H9 (cell line): ENCODE results near the gene AGBL3. TPM values are rescaled to one million over a fixed set of nuclear protein-coding genes. Genes with fewer than 3 reads are reported as not detected.

Experiments
- DNase-seq: peaks from one replicate; pipeline ENCODE4 v3.0.0-alpha.2; 2017
- H2AFZ ChIP-seq: one replicate; pipeline ENCODE4 v1.6.1; 2013; ENCODE audit warnings: mild to moderate bottlenecking, low read length, control low read depth, moderate library complexity
- H2AK5ac ChIP-seq: 2 replicates; pipeline ENCODE4 v1.6.1; 2013; ENCODE audit warnings: low read length, control low read depth, mixed read lengths; ENCODE audit not compliant: insufficient read length
- H2BK120ac ChIP-seq: one replicate; pipeline ENCODE4 v1.6.1; 2013; ENCODE audit warnings: low read depth, mild to moderate bottlenecking, low read length, control low read depth, inconsistent platforms; ENCODE audit not compliant: poor library complexity, severe bottlenecking
- H2BK12ac ChIP-seq: 2 replicates; pipeline ENCODE4 v1.6.1; 2013; ENCODE audit warnings: low read length, control low read depth, mixed read lengths, low read depth; ENCODE audit not compliant: insufficient read length
- H2BK15ac ChIP-seq: 2 replicates; pipeline ENCODE4 v1.6.1; 2013; ENCODE audit warnings: low read depth, low read length, control low read depth
- H2BK20ac ChIP-seq: one replicate; pipeline ENCODE4 v1.6.1; 2013; ENCODE audit warnings: low read depth, mild to moderate bottlenecking, low read length, control low read depth, inconsistent platforms; ENCODE audit not compliant: poor library complexity, severe bottlenecking
- H2BK5ac ChIP-seq: 2 replicates; pipeline ENCODE4 v1.6.1; 2013; ENCODE audit warnings: low read length, control low read depth, mixed read lengths; ENCODE audit not compliant: insufficient read length
- H3K14ac ChIP-seq: 2 replicates; pipeline ENCODE4 v1.6.1; 2013; ENCODE audit warnings: low read length, control low read depth; ENCODE audit not compliant: insufficient read depth
- H3K18ac ChIP-seq: 2 replicates; pipeline ENCODE4 v1.6.1; 2013; ENCODE audit warnings: low read depth, mild to moderate bottlenecking, mixed read lengths, low read length, control low read depth; ENCODE audit not compliant: insufficient read length
- H3K23ac ChIP-seq: 2 replicates; pipeline ENCODE4 v1.6.1; 2013; ENCODE audit warnings: low read length, control low read depth, mixed read lengths, low read depth; ENCODE audit not compliant: insufficient read length
- H3K23me2 ChIP-seq: 2 replicates; pipeline ENCODE4 v1.6.1; 2013; ENCODE audit warnings: low read depth, mild to moderate bottlenecking, mixed read lengths, low read length, control low read depth; ENCODE audit not compliant: insufficient read length, poor library complexity, severe bottlenecking
- H3K27ac ChIP-seq: 2 replicates; pipeline ENCODE4 v1.5.1; 2013; ENCODE audit warnings: low read length, control low read depth, mixed read lengths, low read depth; ENCODE audit not compliant: insufficient read length
- H3K27me3 ChIP-seq: 2 replicates; pipeline ENCODE4 v1.6.1; 2013; ENCODE audit warnings: low read length, control low read depth, inconsistent platforms; ENCODE audit not compliant: insufficient read depth
- H3K4ac ChIP-seq: 2 replicates; pipeline ENCODE4 v1.6.1; 2013; ENCODE audit warnings: low read depth, mild to moderate bottlenecking, control low read depth, inconsistent platforms, low read length, moderate library complexity
- H3K4me1 ChIP-seq: 2 replicates; pipeline ENCODE4 v1.6.1; 2013; ENCODE audit warnings: low read length, control low read depth, inconsistent platforms; ENCODE audit not compliant: insufficient read depth
- H3K4me2 ChIP-seq: 2 replicates; pipeline ENCODE4 v1.6.1; 2013; ENCODE audit warnings: low read length, control low read depth, mixed read lengths; ENCODE audit not compliant: insufficient read length, insufficient read depth
- H3K56ac ChIP-seq: 2 replicates; pipeline ENCODE4 v1.6.1; 2013; ENCODE audit warnings: low read depth, mild to moderate bottlenecking, mixed read lengths, low read length, control low read depth; ENCODE audit not compliant: insufficient read length
- H3K79me1 ChIP-seq: 2 replicates; pipeline ENCODE4 v1.6.1; 2013; ENCODE audit warnings: low read depth, mild to moderate bottlenecking, moderate library complexity, low read length, control low read depth, inconsistent platforms; ENCODE audit not compliant: insufficient read depth, poor library complexity, severe bottlenecking
- H3K79me2 ChIP-seq: 2 replicates; pipeline ENCODE4 v1.6.1; 2013; ENCODE audit warnings: low read length, control low read depth, inconsistent platforms; ENCODE audit not compliant: insufficient read depth
- H3K9ac ChIP-seq: 2 replicates; pipeline ENCODE4 v1.6.1; 2013; ENCODE audit warnings: low read length, control low read depth, mixed read lengths; ENCODE audit not compliant: insufficient read length; ENCODE audit errors: extremely low read depth
- H3K9me3 ChIP-seq: one replicate; pipeline ENCODE4 v1.6.1; 2013; ENCODE audit warnings: low read depth, low read length, inconsistent platforms; ENCODE audit not compliant: control insufficient read depth
- H3T11ph ChIP-seq: one replicate; pipeline ENCODE4 v1.6.1; 2013; ENCODE audit warnings: mild to moderate bottlenecking, low read length, control low read depth, inconsistent platforms
- H4K20me1 ChIP-seq: one replicate; pipeline ENCODE4 v1.6.1; 2013; ENCODE audit not compliant: control insufficient read depth, insufficient read length, insufficient read depth
- H4K5ac ChIP-seq: 2 replicates; pipeline ENCODE4 v1.6.1; 2013; ENCODE audit warnings: low read depth, mild to moderate bottlenecking, mixed read lengths, low read length, control low read depth; ENCODE audit not compliant: insufficient read length
- H4K8ac ChIP-seq: replicated peaks from 2 replicates; pipeline ENCODE4 v1.6.1; 2013; ENCODE audit warnings: low read length, control low read depth, mixed read lengths, low read depth; ENCODE audit not compliant: insufficient read length
- H4K91ac ChIP-seq: 2 replicates; pipeline ENCODE4 v1.6.1; 2013; ENCODE audit warnings: low read depth, mild to moderate bottlenecking, moderate library complexity, mixed read lengths, low read length, control low read depth; ENCODE audit not compliant: insufficient read length
- H3K27ac Mint-ChIP-seq, 3 experiments: 2 replicates in 2 of 3; 3 replicates in 1 of 3; pipeline ENCODE4 v1.8.0; 2020 to 2021; ENCODE audit warnings: mixed read lengths in 3 of 3, mild to moderate bottlenecking in 1 of 3, moderate library complexity in 1 of 3
- H3K27me3 Mint-ChIP-seq: 2 replicates; pipeline ENCODE4 v1.8.0; 2021; ENCODE audit warnings: low read depth, mild to moderate bottlenecking, moderate library complexity, mixed read lengths
- H3K36me3 Mint-ChIP-seq, 3 experiments: 2 replicates in 2 of 3; 3 replicates in 1 of 3; pipeline ENCODE4 v1.8.0; 2020 to 2021; ENCODE audit warnings: low read depth in 3 of 3, mixed read lengths in 3 of 3; ENCODE audit not compliant: insufficient read depth in 1 of 3
- H3K4me1 Mint-ChIP-seq, 2 experiments: 2 replicates each; pipeline ENCODE4 v1.8.0; 2020; ENCODE audit warnings: mixed read lengths in 2 of 2
- H3K4me3 Mint-ChIP-seq, 2 experiments: 2 replicates in 1 of 2; 3 replicates in 1 of 2; pipeline ENCODE4 v1.8.0; 2020 to 2021; ENCODE audit warnings: mild to moderate bottlenecking in 2 of 2, mixed read lengths in 2 of 2, moderate library complexity in 1 of 2
- H3K9me3 Mint-ChIP-seq, 2 experiments: 2 replicates in 1 of 2; 3 replicates in 1 of 2; pipeline ENCODE4 v1.8.0; 2020; ENCODE audit warnings: mild to moderate bottlenecking in 2 of 2, mixed read lengths in 2 of 2, moderate library complexity in 1 of 2
- WGBS: extraction: QIAGEN DNeasy Blood & Tissue Kit; methylation state at CpG from one replicate; pipeline ENCODE4 v1.1.7; 2013; ENCODE audit warnings: missing lambda C conversion rate, low lambda C conversion rate, mixed read lengths; ENCODE audit not compliant: insufficient read length; ENCODE audit errors: extremely low coverage; 5-methylcytosine and 5-hydroxymethylcytosine counted together
- total RNA-seq: library from RNA; stranded (reverse); gene quantifications from 2 replicates; pipeline ENCODE4 v1.2.1, GENCODE V29; 2021
- TF ChIP-seq, protein P1 (sequence below): fragments of 200-600 bp; sonication (generic); conservative IDR thresholded peaks from 3 replicates; pipeline ENCODE4 v1.8.0; 2021; ENCODE audit warnings: antibody characterized with exemption, mild to moderate bottlenecking

The AGBL3 gene
- total RNA-seq, 1 experiment from 2014 or later: 2.4 TPM

DNA sequence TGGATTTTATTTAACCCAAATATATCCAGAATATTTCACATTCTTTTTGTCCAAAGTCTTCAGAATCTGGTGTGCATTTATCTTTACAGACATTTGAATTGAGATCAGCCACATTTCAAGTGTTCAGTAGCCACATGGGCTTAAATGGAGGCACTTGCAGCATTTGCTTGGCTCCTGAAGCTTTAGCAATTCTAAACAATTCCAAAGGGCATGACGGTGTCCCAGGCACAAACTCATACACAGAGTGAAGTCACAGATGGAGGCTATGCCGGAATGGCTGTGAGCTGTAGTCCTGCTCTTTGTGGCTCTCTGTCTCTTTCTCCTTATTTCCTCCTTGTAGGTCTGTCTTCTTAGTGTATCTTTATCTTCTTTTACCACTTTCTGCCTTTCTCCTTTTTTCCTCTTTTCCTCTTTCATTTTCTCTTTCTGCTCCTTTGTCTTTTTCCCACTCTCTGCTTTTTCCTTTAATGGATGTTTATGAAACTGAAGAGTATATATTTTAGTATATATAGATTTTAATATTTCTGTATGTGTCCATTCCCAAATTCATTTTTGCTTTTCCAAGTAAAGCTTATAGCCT, 7.7 kb downstream of the AGBL3 start:
- H4K20me1 ChIP-seq: no peaks in the 10 kb centered on the region
- H3K9ac ChIP-seq: no peak overlapping the region
- H2BK15ac ChIP-seq: no peak overlapping the region
- H2BK120ac ChIP-seq: no peak overlapping the region
- no peaks in the 10 kb centered on the region for H3K79me1 ChIP-seq
- TF ChIP-seq, protein P1, sequence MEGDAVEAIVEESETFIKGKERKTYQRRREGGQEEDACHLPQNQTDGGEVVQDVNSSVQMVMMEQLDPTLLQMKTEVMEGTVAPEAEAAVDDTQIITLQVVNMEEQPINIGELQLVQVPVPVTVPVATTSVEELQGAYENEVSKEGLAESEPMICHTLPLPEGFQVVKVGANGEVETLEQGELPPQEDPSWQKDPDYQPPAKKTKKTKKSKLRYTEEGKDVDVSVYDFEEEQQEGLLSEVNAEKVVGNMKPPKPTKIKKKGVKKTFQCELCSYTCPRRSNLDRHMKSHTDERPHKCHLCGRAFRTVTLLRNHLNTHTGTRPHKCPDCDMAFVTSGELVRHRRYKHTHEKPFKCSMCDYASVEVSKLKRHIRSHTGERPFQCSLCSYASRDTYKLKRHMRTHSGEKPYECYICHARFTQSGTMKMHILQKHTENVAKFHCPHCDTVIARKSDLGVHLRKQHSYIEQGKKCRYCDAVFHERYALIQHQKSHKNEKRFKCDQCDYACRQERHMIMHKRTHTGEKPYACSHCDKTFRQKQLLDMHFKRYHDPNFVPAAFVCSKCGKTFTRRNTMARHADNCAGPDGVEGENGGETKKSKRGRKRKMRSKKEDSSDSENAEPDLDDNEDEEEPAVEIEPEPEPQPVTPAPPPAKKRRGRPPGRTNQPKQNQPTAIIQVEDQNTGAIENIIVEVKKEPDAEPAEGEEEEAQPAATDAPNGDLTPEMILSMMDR: no peak
- WGBS: no CpG with 5 or more reads among the region's 2 CpGs
- H3K14ac ChIP-seq: no peak overlapping the region
- H4K91ac ChIP-seq: no peak overlapping the region
- no peak for DNase-seq
- H2AK5ac ChIP-seq: no peak overlapping the region
- no peak overlapping the region for H3K56ac ChIP-seq
- Mint-ChIP-seq H3K36me3 (peaks cover 2 to 27% (median 2%) of the 10 kb centered on the region in 3 experiments; a peak in 5 of 7 replicates), H3K27me3 (no peaks in the 10 kb centered on the region), H3K4me1 (peaks cover 3 to 4% of the 10 kb centered on the region in 2 experiments; a peak in 2 of 4 replicates), H3K9me3 (no peaks in the 10 kb centered on the region), H3K27ac (no peak overlapping the region; a peak in 1 of 7 replicates), H3K4me3 (no peak overlapping the region)
- H3T11ph ChIP-seq: no peak overlapping the region
- no peak overlapping the region for H4K8ac ChIP-seq
- H3K79me2 ChIP-seq: no peaks in the 10 kb centered on the region
- no peak overlapping the region for H2AFZ ChIP-seq
- H3K4me1 ChIP-seq: no peaks in the 10 kb centered on the region; the same call in 1 of the 2 replicates
- H2BK12ac ChIP-seq: no peak overlapping the region
- no peak overlapping the region for H4K5ac ChIP-seq
- no peak overlapping the region for H3K4me2 ChIP-seq
- H2BK5ac ChIP-seq: no peak overlapping the region
- H3K23ac ChIP-seq: no peak overlapping the region
- no peak overlapping the region for H3K4ac ChIP-seq
- H3K18ac ChIP-seq: no peak overlapping the region
- no peak overlapping the region for H2BK20ac ChIP-seq
- no peak overlapping the region for H3K27ac ChIP-seq
- H3K23me2 ChIP-seq: no peaks in the 10 kb centered on the region
- H3K9me3 ChIP-seq: no peaks in the 10 kb centered on the region
- H3K27me3 ChIP-seq: no peaks in the 10 kb centered on the region
